MG63 (cell line): ENCODE measurements around the gene GPR137C. TPM values are rescaled to one million over a fixed set of nuclear protein-coding genes. Genes with fewer than 3 reads are reported as not detected.

Experiments
- total RNA-seq: library from RNA; depleted of rRNA; stranded (reverse); fragments of >200 nt; shearing (Covaris generic); gene quantifications from 2 replicates; pipeline ENCODE4 v1.2.3, GENCODE V29; 2014; ENCODE audit warnings: low replicate concordance; rRNA removed

The GPR137C gene
- total RNA-seq, 1 experiment from 2014 or later: 1.1 TPM

Other genes with a start within 250 kb of the GPR137C start
- 0.39 and 2.7 TPM in 2 replicates for gene PTGER2, start 238.5 kb upstream of the GPR137C start, total RNA-seq
- 0.37 and 1.9 TPM in 2 replicates for gene TXNDC16, start 331 bp upstream of the GPR137C start, total RNA-seq
- 42.8 and 43.4 TPM in 2 replicates for gene ERO1A, start 142.7 kb downstream of the GPR137C start, total RNA-seq
- 116 and 135 TPM in 2 replicates for gene PSMC6, start 154.4 kb downstream of the GPR137C start, total RNA-seq
- gene STYX, start 177.3 kb downstream of the GPR137C start, total RNA-seq: 12.1 and 23.7 TPM in 2 replicates
- gene GNPNAT1, start 238.8 kb downstream of the GPR137C start, total RNA-seq: 37.6 and 84.2 TPM in 2 replicates